BE2C (cell line): ENCODE results near the gene NRXN3.

ENCODE experiments used
- DNase-seq: peaks from one replicate; pipeline ENCODE4 v3.0.0-alpha.2; 2020
- H3K27me3 ChIP-seq: fragments of 250-450 bp; sonication (Bioruptor Pico); 2 replicates; pipeline ENCODE4 v1.5.1; 2020; ENCODE audit warnings: mild to moderate bottlenecking
- H3K36me3 ChIP-seq: fragments of 250-450 bp; sonication (Bioruptor Pico); 2 replicates; pipeline ENCODE4 v1.5.1; 2020; ENCODE audit warnings: mild to moderate bottlenecking
- H3K4me1 ChIP-seq: fragments of 250-450 bp; sonication (Bioruptor Pico); 2 replicates; pipeline ENCODE4 v1.5.1; 2020
- H3K4me3 ChIP-seq: 2 replicates; pipeline ENCODE4 v1.5.1; 2011; ENCODE audit warnings: low read depth, low read length
- H3K9me3 ChIP-seq: fragments of 250-450 bp; sonication (Bioruptor Pico); 2 replicates; pipeline ENCODE4 v1.5.1; 2020
- TF ChIP-seq, protein P1 (sequence below): IDR thresholded peaks from 2 replicates; pipeline ENCODE4 v1.5.1; 2012; ENCODE audit warnings: mild to moderate bottlenecking, low read depth, low read length

Gene NRXN3

GRCh38 chr14:79911744-79912143 lies 1741.6 kb downstream of the NRXN3 start:
- no peaks in the 10 kb centered on the region for H3K9me3 ChIP-seq
- H3K4me3 ChIP-seq = no peak overlapping the region
- DNase-seq = no peak
- no peaks in the 10 kb centered on the region for H3K27me3 ChIP-seq
- TF ChIP-seq, protein P1, sequence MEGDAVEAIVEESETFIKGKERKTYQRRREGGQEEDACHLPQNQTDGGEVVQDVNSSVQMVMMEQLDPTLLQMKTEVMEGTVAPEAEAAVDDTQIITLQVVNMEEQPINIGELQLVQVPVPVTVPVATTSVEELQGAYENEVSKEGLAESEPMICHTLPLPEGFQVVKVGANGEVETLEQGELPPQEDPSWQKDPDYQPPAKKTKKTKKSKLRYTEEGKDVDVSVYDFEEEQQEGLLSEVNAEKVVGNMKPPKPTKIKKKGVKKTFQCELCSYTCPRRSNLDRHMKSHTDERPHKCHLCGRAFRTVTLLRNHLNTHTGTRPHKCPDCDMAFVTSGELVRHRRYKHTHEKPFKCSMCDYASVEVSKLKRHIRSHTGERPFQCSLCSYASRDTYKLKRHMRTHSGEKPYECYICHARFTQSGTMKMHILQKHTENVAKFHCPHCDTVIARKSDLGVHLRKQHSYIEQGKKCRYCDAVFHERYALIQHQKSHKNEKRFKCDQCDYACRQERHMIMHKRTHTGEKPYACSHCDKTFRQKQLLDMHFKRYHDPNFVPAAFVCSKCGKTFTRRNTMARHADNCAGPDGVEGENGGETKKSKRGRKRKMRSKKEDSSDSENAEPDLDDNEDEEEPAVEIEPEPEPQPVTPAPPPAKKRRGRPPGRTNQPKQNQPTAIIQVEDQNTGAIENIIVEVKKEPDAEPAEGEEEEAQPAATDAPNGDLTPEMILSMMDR = no peak
- H3K4me1 ChIP-seq = no peaks in the 10 kb centered on the region
- no peaks in the 10 kb centered on the region for H3K36me3 ChIP-seq

- H3K9me3 ChIP-seq = no peaks in the 10 kb centered on the region
- TF ChIP-seq, protein P1 = no peak
- no peaks in the 10 kb centered on the region for H3K36me3 ChIP-seq
- no peaks in the 10 kb centered on the region for H3K4me1 ChIP-seq
- DNase-seq = no peak
- H3K27me3 ChIP-seq = no peaks in the 10 kb centered on the region
- no peak overlapping the region for H3K4me3 ChIP-seq
These were observed 1744.4 kb downstream of the NRXN3 start for GRCh38 chr14:79914595-79914994.

GRCh38 chr14:79915406-79915805 lies 1745.2 kb downstream of the NRXN3 start:
- Histone ChIP-seq H3K9me3 (no peaks in the 10 kb centered on the region), H3K27me3 (no peaks in the 10 kb centered on the region), H3K4me1 (no peaks in the 10 kb centered on the region), H3K4me3 (no peak overlapping the region), H3K36me3 (no peaks in the 10 kb centered on the region)
- TF ChIP-seq, protein P1 = no peak
- no peak for DNase-seq

- DNase-seq = no peak
- H3K27me3 ChIP-seq = no peaks in the 10 kb centered on the region
These were observed 1746.1 kb downstream of the NRXN3 start for GRCh38 chr14:79916281-79916680.

DNA sequence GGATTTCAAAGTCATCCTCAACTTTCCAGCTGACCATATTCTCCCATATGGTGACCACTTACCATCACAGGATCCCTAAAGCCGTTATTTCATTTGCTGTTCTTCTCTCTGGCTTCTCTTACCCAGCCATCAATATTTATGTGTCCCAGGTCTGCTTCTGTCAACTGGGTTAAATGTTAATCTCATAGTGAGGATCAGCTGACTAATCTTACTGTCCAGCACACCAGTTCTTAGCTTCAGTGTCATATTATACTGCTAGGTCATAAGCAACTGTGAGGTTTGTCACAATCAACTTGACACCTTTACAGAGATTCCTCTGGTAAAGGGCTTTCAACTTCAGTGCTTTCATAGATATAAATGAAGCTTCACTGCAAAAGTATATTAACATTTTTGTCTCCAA lies 1746.7 kb downstream of the NRXN3 start:
- no peaks in the 10 kb centered on the region for H3K9me3 ChIP-seq

More at GRCh38 chr14:79916281-79916680, 1746.1 kb downstream of the NRXN3 start:
- Histone ChIP-seq H3K4me1 (no peaks in the 10 kb centered on the region), H3K4me3 (no peak overlapping the region), H3K9me3 (no peaks in the 10 kb centered on the region), H3K36me3 (no peaks in the 10 kb centered on the region)
- TF ChIP-seq, protein P1 = no peak

More for the DNA sequence above, 1746.7 kb downstream of the NRXN3 start:
- TF ChIP-seq, protein P1 = no peak
- H3K4me1 ChIP-seq = no peaks in the 10 kb centered on the region
- no peak for DNase-seq
- H3K36me3 ChIP-seq = no peaks in the 10 kb centered on the region
- H3K27me3 ChIP-seq = no peaks in the 10 kb centered on the region
- H3K4me3 ChIP-seq = no peak overlapping the region
